ENCODE data around the gene CREB1.
A peak's percentile ranks its signal among the peaks of the same experiment; 100 is the strongest.

Gene CREB1

GRCh38 chr2:207528980-207529329, 807 bp upstream of the CREB1 start:
- Histone ChIP-seq H3K4me1 (ENCODE audit: control insufficient read depth, low read depth, low read length) (peaks cover 19% of the 10 kb centered on the region), H3K36me3 (ENCODE audit: control insufficient read depth, low read depth, low read length) (no peaks in the 10 kb centered on the region), H3K9me3 (ENCODE audit: control insufficient read depth, low read depth, low read length) (no peaks in the 10 kb centered on the region), H3K27ac (ENCODE audit: low read length) (no peak overlapping the region), H3K27me3 (ENCODE audit: control insufficient read depth, insufficient read depth, low read length) (peaks cover 19% of the 10 kb centered on the region), H3K9ac (ENCODE audit: low read length) (peak overlapping the region; percentile 98), H3K4me3 (ENCODE audit: low read length) (peak overlapping the region; percentile 82)

DNA sequence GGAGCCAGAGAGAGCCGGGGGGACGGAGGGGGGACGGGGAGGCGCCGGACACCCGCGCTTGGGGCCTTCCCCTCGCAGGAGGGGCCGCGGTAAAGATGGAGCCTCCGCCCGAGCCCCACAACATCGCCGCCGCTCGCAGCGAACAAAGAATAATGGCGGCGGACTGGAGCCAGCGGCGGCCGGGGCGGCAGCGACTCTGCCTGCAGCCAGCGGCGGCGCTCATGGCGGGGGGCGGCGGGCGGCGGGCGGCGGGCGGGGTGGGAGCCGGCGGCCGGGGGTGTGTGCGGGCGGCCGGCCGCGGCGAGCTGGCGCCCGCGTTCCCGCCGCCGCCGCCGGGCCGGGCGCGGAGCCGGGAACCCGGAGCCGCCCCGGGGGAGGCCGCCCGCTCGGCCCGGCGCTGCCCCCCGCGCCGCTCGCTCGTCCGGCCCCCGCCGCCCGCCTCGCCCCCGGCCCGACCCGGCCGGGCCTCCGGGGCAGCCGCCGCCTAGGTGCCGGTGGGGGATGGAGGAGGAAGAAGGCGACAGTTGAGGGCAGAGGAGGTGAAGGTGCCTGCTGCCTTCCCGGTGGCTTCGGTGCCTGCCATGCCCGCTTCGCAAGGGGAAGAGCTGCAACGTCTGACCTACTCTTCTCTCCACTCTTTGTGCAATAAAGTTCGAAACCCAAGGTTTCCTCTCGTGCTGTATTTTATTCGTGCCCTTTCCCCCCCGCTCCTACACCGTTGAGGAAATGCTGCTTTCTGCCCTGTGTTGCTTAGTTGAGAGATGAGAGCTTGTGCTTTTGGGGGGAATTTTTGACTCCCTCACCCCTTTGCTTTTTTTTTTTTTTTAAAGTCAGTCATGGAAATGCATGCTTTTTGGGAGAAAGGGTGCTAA, 634 bp downstream of the CREB1 start:
- no peaks in the 10 kb centered on the region for H3K36me3 ChIP-seq (ENCODE audit: control insufficient read depth, low read depth, low read length)
- peak overlapping the region; percentile 93 for H3K27ac ChIP-seq (ENCODE audit: low read length)
- H3K4me3 ChIP-seq (ENCODE audit: low read length): peak overlapping the region; percentile 86
- no peaks in the 10 kb centered on the region for H3K9me3 ChIP-seq (ENCODE audit: control insufficient read depth, low read depth, low read length)
- H3K4me1 ChIP-seq (ENCODE audit: control insufficient read depth, low read depth, low read length): peaks cover 19% of the 10 kb centered on the region
- peak overlapping the region; percentile 98 for H3K9ac ChIP-seq (ENCODE audit: low read length)
- peaks cover 19% of the 10 kb centered on the region for H3K27me3 ChIP-seq (ENCODE audit: control insufficient read depth, insufficient read depth, low read length)

DNA sequence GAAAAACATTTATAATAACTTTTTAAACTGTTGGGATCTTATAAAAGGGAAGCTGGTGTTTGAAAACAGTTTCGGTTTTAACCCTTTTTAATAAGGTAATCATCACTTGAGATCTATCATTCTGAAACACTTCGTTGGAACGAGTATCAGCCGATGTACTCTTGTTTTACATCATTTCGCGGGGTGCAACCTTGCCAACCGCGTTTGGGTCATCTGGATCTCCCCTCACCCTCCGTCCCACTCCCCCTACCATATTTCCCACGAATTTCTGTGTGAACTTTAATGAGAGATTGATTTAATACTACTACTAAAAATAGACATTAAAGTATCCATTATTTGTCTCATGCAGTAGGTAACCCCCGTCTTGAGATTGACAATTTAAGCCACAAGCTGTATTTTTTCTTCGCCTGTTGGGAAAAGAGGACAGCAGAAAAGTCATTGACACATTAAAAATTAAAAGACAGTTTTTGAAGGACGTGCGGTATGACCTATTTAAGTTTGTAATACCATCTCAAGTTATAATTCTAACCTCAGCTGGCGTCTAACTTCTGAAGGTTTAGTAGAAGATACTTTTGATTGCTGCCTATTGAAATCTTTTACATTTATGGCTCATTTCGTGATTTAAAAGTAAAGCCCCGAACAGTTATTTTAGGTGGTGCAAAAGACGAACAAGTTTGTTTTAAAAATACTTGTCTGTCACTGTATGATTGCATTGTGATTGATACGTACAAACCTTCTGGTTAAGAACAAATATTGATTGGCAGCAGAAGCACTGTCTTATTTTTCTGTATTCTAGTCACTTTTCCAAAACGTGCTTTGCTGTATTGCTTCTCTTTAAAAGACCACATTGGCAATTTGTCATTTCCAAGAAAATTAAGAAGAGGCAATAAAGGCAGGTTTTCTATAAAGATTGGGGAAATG, 1.5 kb downstream of the CREB1 start:
- peak overlapping the region; percentile 90 for H3K9ac ChIP-seq (ENCODE audit: low read length)
- H3K36me3 ChIP-seq (ENCODE audit: control insufficient read depth, low read depth, low read length): no peaks in the 10 kb centered on the region
- no peak overlapping the region for H3K27ac ChIP-seq (ENCODE audit: low read length)
- H3K4me3 ChIP-seq (ENCODE audit: low read length): peak overlapping the region; percentile 86
- H3K9me3 ChIP-seq (ENCODE audit: control insufficient read depth, low read depth, low read length): no peaks in the 10 kb centered on the region
- peaks cover 19% of the 10 kb centered on the region for H3K27me3 ChIP-seq (ENCODE audit: control insufficient read depth, insufficient read depth, low read length)
- peaks cover 19% of the 10 kb centered on the region for H3K4me1 ChIP-seq (ENCODE audit: control insufficient read depth, low read depth, low read length)

- peaks cover under 1% of the 10 kb centered on the region for H3K36me3 ChIP-seq (ENCODE audit: control insufficient read depth, low read depth, low read length)
- no peaks in the 10 kb centered on the region for H3K9me3 ChIP-seq (ENCODE audit: control insufficient read depth, low read depth, low read length)
- H3K4me1 ChIP-seq (ENCODE audit: control insufficient read depth, low read depth, low read length): peaks cover 16% of the 10 kb centered on the region
- H3K4me3 ChIP-seq (ENCODE audit: low read length): no peak overlapping the region
- H3K27me3 ChIP-seq (ENCODE audit: control insufficient read depth, insufficient read depth, low read length): peaks cover 11% of the 10 kb centered on the region
- no peak overlapping the region for H3K27ac ChIP-seq (ENCODE audit: low read length)
- no peak overlapping the region for H3K9ac ChIP-seq (ENCODE audit: low read length)
These were observed 2.9 kb downstream of the CREB1 start for GRCh38 chr2:207532676-207533075.

DNA sequence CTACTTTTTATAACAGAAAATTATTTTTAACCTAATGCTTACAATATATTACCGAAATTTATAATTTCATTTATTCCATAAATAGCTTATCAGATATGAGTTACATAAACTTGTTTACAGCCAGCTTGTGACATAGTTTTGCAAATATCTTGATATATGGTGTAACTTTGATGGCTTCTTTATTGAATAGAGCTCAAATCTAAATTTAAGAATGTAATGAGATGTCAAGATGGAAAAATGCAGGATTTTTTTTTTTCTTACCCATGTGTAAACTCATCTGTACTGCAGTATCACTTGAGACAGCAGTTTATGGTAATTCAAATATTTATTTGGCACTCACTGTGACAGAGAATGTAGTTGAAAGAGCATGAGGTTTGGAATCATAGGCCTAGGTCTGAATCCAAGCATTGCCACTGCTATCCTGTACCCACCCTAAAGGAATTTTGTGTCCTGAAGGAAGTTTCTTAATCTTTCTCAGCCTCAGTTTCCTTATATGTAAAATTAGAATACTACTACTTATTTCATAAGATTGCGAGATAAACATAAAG, 3.8 kb downstream of the CREB1 start:
- Histone ChIP-seq H3K4me3 (ENCODE audit: low read length) (no peak overlapping the region), H3K9ac (ENCODE audit: low read length) (no peak overlapping the region), H3K27ac (ENCODE audit: low read length) (no peak overlapping the region), H3K4me1 (ENCODE audit: control insufficient read depth, low read depth, low read length) (peaks cover 8% of the 10 kb centered on the region), H3K36me3 (ENCODE audit: control insufficient read depth, low read depth, low read length) (peaks cover 5% of the 10 kb centered on the region), H3K27me3 (ENCODE audit: control insufficient read depth, insufficient read depth, low read length) (peaks cover 2% of the 10 kb centered on the region), H3K9me3 (ENCODE audit: control insufficient read depth, low read depth, low read length) (no peaks in the 10 kb centered on the region)

DNA sequence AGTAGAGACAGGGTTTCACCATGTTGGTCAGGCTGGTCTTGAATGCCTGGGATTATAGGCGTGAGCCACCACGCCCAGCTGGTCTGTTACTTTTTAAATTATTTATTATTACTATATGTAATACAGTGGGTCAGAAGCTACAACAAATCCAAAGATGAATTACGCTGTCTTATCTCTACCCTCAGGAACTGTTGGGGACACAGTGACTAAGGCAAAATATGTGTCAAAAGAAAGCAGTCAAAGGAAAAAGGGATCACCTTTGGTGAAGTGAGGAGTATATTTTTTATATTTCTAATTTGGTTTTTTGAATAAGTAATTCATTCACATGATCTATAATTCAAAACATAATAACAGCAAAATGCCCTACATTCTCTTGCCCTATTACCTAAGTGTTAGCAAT, 4.7 kb downstream of the CREB1 start:
- Histone ChIP-seq H3K9me3 (ENCODE audit: control insufficient read depth, low read depth, low read length) (no peaks in the 10 kb centered on the region), H3K27ac (ENCODE audit: low read length) (no peak overlapping the region), H3K4me1 (ENCODE audit: control insufficient read depth, low read depth, low read length) (peaks cover 7% of the 10 kb centered on the region), H3K36me3 (ENCODE audit: control insufficient read depth, low read depth, low read length) (peaks cover 5% of the 10 kb centered on the region), H3K4me3 (ENCODE audit: low read length) (no peak overlapping the region), H3K9ac (ENCODE audit: low read length) (no peak overlapping the region), H3K27me3 (ENCODE audit: control insufficient read depth, insufficient read depth, low read length) (no peaks in the 10 kb centered on the region)

- H3K27ac ChIP-seq (ENCODE audit: low read length): no peak overlapping the region
- no peak overlapping the region for H3K9ac ChIP-seq (ENCODE audit: low read length)
- no peak overlapping the region for H3K4me3 ChIP-seq (ENCODE audit: low read length)
- peaks cover 5% of the 10 kb centered on the region for H3K36me3 ChIP-seq (ENCODE audit: control insufficient read depth, low read depth, low read length)
- no peaks in the 10 kb centered on the region for H3K4me1 ChIP-seq (ENCODE audit: control insufficient read depth, low read depth, low read length)
- H3K9me3 ChIP-seq (ENCODE audit: control insufficient read depth, low read depth, low read length): no peaks in the 10 kb centered on the region
- H3K27me3 ChIP-seq (ENCODE audit: control insufficient read depth, insufficient read depth, low read length): no peaks in the 10 kb centered on the region
These were observed 9.7 kb downstream of the CREB1 start for GRCh38 chr2:207539470-207539869.

- no peaks in the 10 kb centered on the region for H3K9me3 ChIP-seq (ENCODE audit: control insufficient read depth, low read depth, low read length)
- no peaks in the 10 kb centered on the region for H3K27me3 ChIP-seq (ENCODE audit: control insufficient read depth, insufficient read depth, low read length)
- H3K4me3 ChIP-seq (ENCODE audit: low read length): no peak overlapping the region
- peaks cover 5% of the 10 kb centered on the region for H3K36me3 ChIP-seq (ENCODE audit: control insufficient read depth, low read depth, low read length)
- no peak overlapping the region for H3K27ac ChIP-seq (ENCODE audit: low read length)
- no peaks in the 10 kb centered on the region for H3K4me1 ChIP-seq (ENCODE audit: control insufficient read depth, low read depth, low read length)
- H3K9ac ChIP-seq (ENCODE audit: low read length): no peak overlapping the region
These were observed 10.7 kb downstream of the CREB1 start for GRCh38 chr2:207540431-207540830.

- no peaks in the 10 kb centered on the region for H3K9me3 ChIP-seq (ENCODE audit: control insufficient read depth, low read depth, low read length)
- no peaks in the 10 kb centered on the region for H3K4me1 ChIP-seq (ENCODE audit: control insufficient read depth, low read depth, low read length)
- no peaks in the 10 kb centered on the region for H3K27me3 ChIP-seq (ENCODE audit: control insufficient read depth, insufficient read depth, low read length)
- H3K4me3 ChIP-seq (ENCODE audit: low read length): no peak overlapping the region
- H3K9ac ChIP-seq (ENCODE audit: low read length): no peak overlapping the region
- H3K27ac ChIP-seq (ENCODE audit: low read length): no peak overlapping the region
- H3K36me3 ChIP-seq (ENCODE audit: control insufficient read depth, low read depth, low read length): peaks cover 5% of the 10 kb centered on the region
These were observed 12.2 kb downstream of the CREB1 start for GRCh38 chr2:207541933-207542332.

GRCh38 chr2:207543272-207543671, 13.5 kb downstream of the CREB1 start:
- Histone ChIP-seq H3K27me3 (ENCODE audit: control insufficient read depth, insufficient read depth, low read length) (no peaks in the 10 kb centered on the region), H3K4me1 (ENCODE audit: control insufficient read depth, low read depth, low read length) (no peaks in the 10 kb centered on the region), H3K27ac (ENCODE audit: low read length) (no peak overlapping the region), H3K4me3 (ENCODE audit: low read length) (no peak overlapping the region), H3K36me3 (ENCODE audit: control insufficient read depth, low read depth, low read length) (no peaks in the 10 kb centered on the region), H3K9me3 (ENCODE audit: control insufficient read depth, low read depth, low read length) (no peaks in the 10 kb centered on the region), H3K9ac (ENCODE audit: low read length) (no peak overlapping the region)

GRCh38 chr2:207546822-207547221, 17.1 kb downstream of the CREB1 start:
- Histone ChIP-seq H3K36me3 (ENCODE audit: control insufficient read depth, low read depth, low read length) (no peaks in the 10 kb centered on the region), H3K4me3 (ENCODE audit: low read length) (no peak overlapping the region), H3K27ac (ENCODE audit: low read length) (no peak overlapping the region), H3K4me1 (ENCODE audit: control insufficient read depth, low read depth, low read length) (no peaks in the 10 kb centered on the region), H3K9ac (ENCODE audit: low read length) (no peak overlapping the region), H3K27me3 (ENCODE audit: control insufficient read depth, insufficient read depth, low read length) (no peaks in the 10 kb centered on the region), H3K9me3 (ENCODE audit: control insufficient read depth, low read depth, low read length) (no peaks in the 10 kb centered on the region)
